Endothelial cell of umbilical vein (primary cell): ENCODE results near the gene TXLNA. TPM values are rescaled to one million over a fixed set of nuclear protein-coding genes. Genes with fewer than 3 reads are reported as not detected.

Experiments
- BruUV-seq: library from RNA; stranded (reverse); fragments of 400-500 nt; replicated peaks from 2 replicates; lab custom pipeline; 2021; lab: Mats Ljungman, UMichigan
- CTCF ChIA-PET: fragments of 300-600, 350-600 bp; sonication (Branson Sonifier 250); formaldehyde crosslinking; loops from one replicate; lab custom pipeline; 2021; ENCODE audit warnings: antibody characterized with exemption, inconsistent platforms; lab: Charles Lee
- POLR2A ChIA-PET: fragments of 300-600, 350-600 bp; sonication (Branson Sonifier 250); formaldehyde crosslinking; loops from one replicate; lab custom pipeline; 2021; ENCODE audit warnings: antibody characterized with exemption, inconsistent platforms; lab: Charles Lee
- DNase-seq: peaks from one replicate; pipeline ENCODE4 v3.0.0-alpha.2; 2011; ENCODE audit warnings: low read depth, low spot score
- FAIRE-seq: peaks from 2 replicates; lab custom pipeline; 2011; peaks lifted over from hg19 to GRCh38; lab: Jason Lieb, UNC
- H2AFZ ChIP-seq: 2 replicates; pipeline ENCODE4 v1.6.0; 2012; ENCODE audit warnings: low read depth, low read length, control low read depth, inconsistent platforms
- H3K27ac ChIP-seq: 2 replicates; pipeline ENCODE4 v1.5.1; 2011; ENCODE audit warnings: low read depth, mild to moderate bottlenecking, control low read depth, low read length, moderate library complexity; ENCODE audit not compliant: insufficient read depth
- H3K27me3 ChIP-seq, 2 experiments: 2 replicates each; pipeline versions ENCODE4 v1.6.0 to v1.6.1; 2011; ENCODE audit warnings: low read length in 2 of 2, mixed read lengths in 1 of 2; ENCODE audit not compliant: control insufficient read depth in 2 of 2, insufficient read depth in 2 of 2
- H3K36me3 ChIP-seq, 2 experiments: 2 replicates in 1 of 2; 3 replicates in 1 of 2; pipeline ENCODE4 v1.5.1; 2011; ENCODE audit warnings: low read length in 2 of 2, mild to moderate bottlenecking in 1 of 2, moderate library complexity in 1 of 2; ENCODE audit not compliant: control insufficient read depth in 2 of 2, insufficient read depth in 2 of 2; ENCODE audit errors: extremely low read depth in 1 of 2
- H3K4me1 ChIP-seq: 3 replicates; pipeline ENCODE4 v1.5.1; 2011; ENCODE audit warnings: mild to moderate bottlenecking, low read length; ENCODE audit not compliant: control insufficient read depth, insufficient read depth; ENCODE audit errors: extremely low read depth
- H3K4me2 ChIP-seq: 2 replicates; pipeline ENCODE4 v1.6.1; 2011; ENCODE audit warnings: low read length, control low read depth, mixed read lengths; ENCODE audit not compliant: insufficient read depth
- H3K4me3 ChIP-seq, 3 experiments: fragments of 200-600 bp in 1 of 3; sonication (generic), shearing (Covaris generic) in 1 of 3; replicated peaks in 1 of 3; 2 replicates each; pipeline ENCODE4 v1.5.1; 2011 to 2016; ENCODE audit warnings: control low read depth in 3 of 3, low read length in 3 of 3, mild to moderate bottlenecking in 2 of 3, inconsistent platforms in 1 of 3, low read depth in 1 of 3, moderate library complexity in 1 of 3; ENCODE audit not compliant: insufficient read depth in 1 of 3
- H3K79me2 ChIP-seq: 2 replicates; pipeline ENCODE4 v1.6.0; 2012; ENCODE audit warnings: low read length, inconsistent platforms; ENCODE audit not compliant: control insufficient read depth, insufficient read depth
- H3K9ac ChIP-seq: replicated peaks from 2 replicates; pipeline ENCODE3; 2011; ENCODE audit warnings: low read length, control low read depth; ENCODE audit not compliant: insufficient read depth; ENCODE audit errors: extremely low read depth
- H3K9me1 ChIP-seq: replicated peaks from 3 replicates; pipeline ENCODE4 v1.6.0; 2011; ENCODE audit warnings: mild to moderate bottlenecking, low read length; ENCODE audit not compliant: control insufficient read depth, insufficient read depth; ENCODE audit errors: extremely low read depth
- H3K9me3 ChIP-seq: replicated peaks from 2 replicates; pipeline ENCODE4 v1.5.1; 2012; ENCODE audit warnings: low read length, inconsistent platforms; ENCODE audit not compliant: control insufficient read depth, insufficient read depth
- H4K20me1 ChIP-seq: replicated peaks from 2 replicates; pipeline ENCODE3; 2011; ENCODE audit warnings: mild to moderate bottlenecking, low read length; ENCODE audit not compliant: control insufficient read depth, insufficient read depth; ENCODE audit errors: extremely low read depth
- CTCF ChIP-seq, 2 donors: IDR thresholded peaks; 1 replicate in 1 of 2; 2 replicates in 1 of 2; pipeline ENCODE4 v1.5.1; 2011; ENCODE audit warnings: low read length in 2 of 2, mild to moderate bottlenecking in 2 of 2, moderate library complexity in 2 of 2, control low read depth in 1 of 2, inconsistent platforms in 1 of 2, low read depth in 1 of 2; ENCODE audit not compliant: insufficient read depth in 1 of 2; ENCODE audit errors: extremely low read depth in 1 of 2
- EZH2 ChIP-seq: IDR thresholded peaks from 2 replicates; pipeline ENCODE4 v1.6.1; 2012; ENCODE audit warnings: borderline replicate concordance, low read depth, mild to moderate bottlenecking, moderate library complexity, low read length, inconsistent platforms; ENCODE audit not compliant: severe bottlenecking
- FOS ChIP-seq: IDR thresholded peaks from 2 replicates; pipeline ENCODE4 v1.6.1; 2011; ENCODE audit warnings: mild to moderate bottlenecking, low read length, moderate library complexity, borderline replicate concordance; ENCODE audit not compliant: insufficient read depth
- GATA2 ChIP-seq: IDR thresholded peaks from 2 replicates; pipeline ENCODE4 v1.7.0; 2011; ENCODE audit warnings: low read depth, mild to moderate bottlenecking, moderate library complexity, mixed read lengths, low read length; ENCODE audit not compliant: insufficient read length, insufficient read depth
- JUN ChIP-seq: IDR thresholded peaks from 2 replicates; pipeline ENCODE4 v1.6.1; 2011; ENCODE audit warnings: borderline replicate concordance, low read depth; ENCODE audit not compliant: insufficient read length, insufficient read depth
- MAX ChIP-seq: IDR thresholded peaks from 2 replicates; pipeline ENCODE4 v1.6.1; 2011; ENCODE audit not compliant: insufficient read depth, insufficient read length
- MYC ChIP-seq: IDR thresholded peaks from one replicate; pipeline ENCODE4 v1.6.1; 2011; ENCODE audit warnings: mild to moderate bottlenecking, low read depth, low read length
- POLR2A ChIP-seq: IDR thresholded peaks from 2 replicates; pipeline ENCODE4 v1.6.1; 2012; ENCODE audit warnings: low read depth, mild to moderate bottlenecking, control low read depth, low read length
- POLR2AphosphoS5 ChIP-seq: IDR thresholded peaks from 2 replicates; pipeline ENCODE4 v1.6.1; 2012; ENCODE audit warnings: low read depth, mild to moderate bottlenecking, control low read depth, low read length, moderate library complexity; ENCODE audit not compliant: insufficient read depth
- dilution Hi-C: fragments of 300-500 bp; cut with MboI; formaldehyde crosslinking; loops from one replicate; pipeline ENCODE4 v1.15.0; 2019; ENCODE audit warnings: low sequenced_read_pairs; ENCODE audit not compliant: extremely low pct_ligation_motif_present
- intact Hi-C: fragments of 100-400 bp; cut with micrococcal nuclease; formaldehyde crosslinking; loops from one replicate; pipeline ENCODE4 v1.10.0; 2022
- polyA plus RNA-seq, 4 experiments: library from polyadenylated mRNA; depleted of rRNA in 3 of 4; stranded (reverse) in 3 of 4; unstranded in 1 of 4; fragments of >200 nt; gene quantifications; 2 replicates each; pipeline versions ENCODE4 v1.2.1 to v1.2.3, GENCODE V29; 2011 to 2012; ENCODE audit warnings: missing spikeins in 1 of 4
- total RNA-seq: library from RNA; stranded (reverse); gene quantifications from 2 replicates; pipeline ENCODE4 v1.2.3, GENCODE V29; 2021

Gene TXLNA
- total and polyA plus RNA-seq, 2 donors (not counting 3 experiments of a cell fraction or from before 2014, with no cell fraction given), result 41.8 to 69.4 TPM

- Histone ChIP-seq H3K79me2 (peaks cover 24% of the 10 kb centered on the region), H3K9me3 (no peaks in the 10 kb centered on the region), H3K36me3 (peaks cover 14 to 22% of the 10 kb centered on the region in 2 experiments), H3K9me1 (no peaks in the 10 kb centered on the region), H3K9ac (no peak overlapping the region), H3K4me2 (no peak overlapping the region), H2AFZ (no peak overlapping the region), H3K4me3 (no peak overlapping the region), H4K20me1 (no peaks in the 10 kb centered on the region), H3K27ac (no peak overlapping the region), H3K4me1 (peaks cover 26% of the 10 kb centered on the region), H3K27me3 (no peaks in the 10 kb centered on the region)
- dilution Hi-C loops (no loop called here), intact Hi-C loops (loop anchor here (5.0 kb wide), 1 partner anchor 113 kb away; the partner anchor contains the start of gene MARCKSL1)
- TF ChIP-seq FOS (no peak), CTCF (IDR thresholded peaks at IDR 0.05; ENCODE audit: extremely low read depth in 1 of 2, insufficient read depth in 1 of 2, low read depth in 1 of 2, low read length in 2 of 2) (no peak), POLR2AphosphoS5 (no peak), POLR2A (no peak), MAX (no peak), JUN (no peak), GATA2 (no peak), MYC (no peak), EZH2 (no peak)
- ChIA-PET POLR2A (interaction anchor here (0.7 to 2.4 kb wide), 3 partner anchors 72 to 111 kb away, joined by 3 to 8 read pairs (median 4); partner anchors contain the start of gene MARCKSL1), CTCF (interaction anchor here (1.0 to 2.4 kb wide), 7 partner anchors 9 to 98 kb away, joined by 3 to 33 read pairs (median 7); no protein-coding TSS in a partner anchor)
- DNase-seq (no peak), FAIRE-seq (no peak)
- no TSS peak for BruUV-seq
Observed at GRCh38 chr1:32224285-32224684, 44.8 kb downstream of the TXLNA start.
